ENCODE data around the gene AKAP12.

Gene AKAP12

GRCh38 chr6:151385177-151385576 is 145.4 kb downstream of the AKAP12 start:
- no peak for DNase-seq

- no peak for DNase-seq
Observed at GRCh38 chr6:151387175-151387970, 147.6 kb downstream of the AKAP12 start.

- DNase-seq: no peak
Observed at GRCh38 chr6:151388236-151388635, 148.5 kb downstream of the AKAP12 start.

GRCh38 chr6:151388997-151389617 is 149.3 kb downstream of the AKAP12 start:
- no peak for DNase-seq

- peak; percentile 58 for DNase-seq
Observed at GRCh38 chr6:151389618-151390275, 150.0 kb downstream of the AKAP12 start.

- DNase-seq: peak; percentile 98
Observed at GRCh38 chr6:151390276-151390850, 150.6 kb downstream of the AKAP12 start.

- peak; percentile 83 for DNase-seq
Observed at GRCh38 chr6:151390851-151391470, 151.2 kb downstream of the AKAP12 start.

- peak; percentile 74 for DNase-seq
Observed at GRCh38 chr6:151391471-151392413, 152.0 kb downstream of the AKAP12 start, which contains the start of gene ZBTB2. Gene ZBTB2 (minus strand): TSS chr6:151391559. CDS start chr6:151373637, 17,922 bp downstream.

GRCh38 chr6:151392427-151392826 is 152.7 kb downstream of the AKAP12 start:
- no peak for DNase-seq

- no peak for DNase-seq
Observed at GRCh38 chr6:151393410-151393809, 153.6 kb downstream of the AKAP12 start.

- no peak for DNase-seq
Observed at GRCh38 chr6:151399679-151400078, 159.9 kb downstream of the AKAP12 start.

GRCh38 chr6:151400473-151400872 is 160.7 kb downstream of the AKAP12 start:
- no peak for DNase-seq

GRCh38 chr6:151402228-151402627 is 162.5 kb downstream of the AKAP12 start:
- DNase-seq: no peak

- no peak for DNase-seq
Observed at GRCh38 chr6:151403919-151404308, 164.1 kb downstream of the AKAP12 start.

Data from activated CD4-positive, alpha-beta T cell treated with anti-CD3 and anti-CD28 coated beads for 48 hours (primary cell).